Peyer's patch (tissue), 4 donors: Measurements from ENCODE around the gene CAB39L.

ENCODE experiments used
- POLR2A ChIP-seq, 2 donors: fragments of 450-650 bp; IDR thresholded peaks; one replicate each; pipeline ENCODE4 v1.5.1; 2017; ENCODE audit warnings: antibody characterized with exemption in 2 of 2, mild to moderate bottlenecking in 2 of 2, moderate library complexity in 2 of 2
- TF ChIP-seq, protein P1 (sequence below), 6 experiments: fragments of 450-650 bp in 4 of 6; fragments of 200-600 bp in 2 of 6; sonication (generic) in 1 of 6; IDR thresholded peaks; one replicate each; pipeline ENCODE4 v1.5.1; 2017 to 2019; ENCODE audit warnings: antibody characterized with exemption in 6 of 6, mild to moderate bottlenecking in 3 of 6, moderate library complexity in 1 of 6

- TF ChIP-seq, protein P1, sequence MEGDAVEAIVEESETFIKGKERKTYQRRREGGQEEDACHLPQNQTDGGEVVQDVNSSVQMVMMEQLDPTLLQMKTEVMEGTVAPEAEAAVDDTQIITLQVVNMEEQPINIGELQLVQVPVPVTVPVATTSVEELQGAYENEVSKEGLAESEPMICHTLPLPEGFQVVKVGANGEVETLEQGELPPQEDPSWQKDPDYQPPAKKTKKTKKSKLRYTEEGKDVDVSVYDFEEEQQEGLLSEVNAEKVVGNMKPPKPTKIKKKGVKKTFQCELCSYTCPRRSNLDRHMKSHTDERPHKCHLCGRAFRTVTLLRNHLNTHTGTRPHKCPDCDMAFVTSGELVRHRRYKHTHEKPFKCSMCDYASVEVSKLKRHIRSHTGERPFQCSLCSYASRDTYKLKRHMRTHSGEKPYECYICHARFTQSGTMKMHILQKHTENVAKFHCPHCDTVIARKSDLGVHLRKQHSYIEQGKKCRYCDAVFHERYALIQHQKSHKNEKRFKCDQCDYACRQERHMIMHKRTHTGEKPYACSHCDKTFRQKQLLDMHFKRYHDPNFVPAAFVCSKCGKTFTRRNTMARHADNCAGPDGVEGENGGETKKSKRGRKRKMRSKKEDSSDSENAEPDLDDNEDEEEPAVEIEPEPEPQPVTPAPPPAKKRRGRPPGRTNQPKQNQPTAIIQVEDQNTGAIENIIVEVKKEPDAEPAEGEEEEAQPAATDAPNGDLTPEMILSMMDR (IDR thresholded peaks at IDR 0.05), result no peak
- TF ChIP-seq POLR2A (IDR thresholded peaks at IDR 0.05), result no peak
Observed at GRCh38 chr13:49412749-49413148, 31.1 kb downstream of the CAB39L start.
